GM19240 (cell line): ENCODE measurements around the gene TFDP3.

Experiments
- DNase-seq: peaks from one replicate; pipeline ENCODE4 v3.0.0; 2011; ENCODE audit warnings: low spot score; ENCODE audit not compliant: insufficient read length

Gene TFDP3, protein sequence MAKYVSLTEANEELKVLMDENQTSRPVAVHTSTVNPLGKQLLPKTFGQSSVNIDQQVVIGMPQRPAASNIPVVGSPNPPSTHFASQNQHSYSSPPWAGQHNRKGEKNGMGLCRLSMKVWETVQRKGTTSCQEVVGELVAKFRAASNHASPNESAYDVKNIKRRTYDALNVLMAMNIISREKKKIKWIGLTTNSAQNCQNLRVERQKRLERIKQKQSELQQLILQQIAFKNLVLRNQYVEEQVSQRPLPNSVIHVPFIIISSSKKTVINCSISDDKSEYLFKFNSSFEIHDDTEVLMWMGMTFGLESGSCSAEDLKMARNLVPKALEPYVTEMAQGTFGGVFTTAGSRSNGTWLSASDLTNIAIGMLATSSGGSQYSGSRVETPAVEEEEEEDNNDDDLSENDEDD

GRCh38 chrX:133218329-133218728 lies at the start of gene TFDP3:
Gene TFDP3, minus strand, starts transcription at chrX:133218354. Its CDS starts 95 bp downstream, at chrX:133218259.
- no peak for DNase-seq

GRCh38 chrX:133267621-133268020 lies 49.5 kb upstream of the TFDP3 start:
- DNase-seq: no peak

- no peak for DNase-seq
These were observed 47.2 kb upstream of the TFDP3 start for GRCh38 chrX:133265331-133265730.

GRCh38 chrX:133258481-133258880 lies 40.3 kb upstream of the TFDP3 start:
- DNase-seq: no peak

GRCh38 chrX:133254666-133255065 lies 36.5 kb upstream of the TFDP3 start:
- no peak for DNase-seq

DNA sequence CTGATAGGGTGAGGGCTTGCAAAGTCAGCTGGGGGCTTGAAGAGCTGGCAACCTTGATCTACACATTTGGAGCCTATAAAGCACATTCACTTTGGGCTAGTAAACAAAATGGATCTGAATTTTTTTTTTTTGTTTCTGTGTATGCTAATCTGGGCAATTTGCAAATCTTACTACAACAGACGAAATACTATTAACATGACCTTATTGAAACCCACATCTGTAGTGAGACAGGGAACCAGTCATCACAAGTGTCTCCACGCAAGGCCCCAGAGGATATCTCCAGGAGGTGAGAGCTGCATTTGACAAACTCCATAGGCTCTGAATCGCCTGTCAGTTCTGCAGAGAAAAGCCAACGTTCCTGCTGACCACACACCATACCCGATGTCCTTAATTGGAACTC lies 33.0 kb upstream of the TFDP3 start:
- DNase-seq: no peak

DNA sequence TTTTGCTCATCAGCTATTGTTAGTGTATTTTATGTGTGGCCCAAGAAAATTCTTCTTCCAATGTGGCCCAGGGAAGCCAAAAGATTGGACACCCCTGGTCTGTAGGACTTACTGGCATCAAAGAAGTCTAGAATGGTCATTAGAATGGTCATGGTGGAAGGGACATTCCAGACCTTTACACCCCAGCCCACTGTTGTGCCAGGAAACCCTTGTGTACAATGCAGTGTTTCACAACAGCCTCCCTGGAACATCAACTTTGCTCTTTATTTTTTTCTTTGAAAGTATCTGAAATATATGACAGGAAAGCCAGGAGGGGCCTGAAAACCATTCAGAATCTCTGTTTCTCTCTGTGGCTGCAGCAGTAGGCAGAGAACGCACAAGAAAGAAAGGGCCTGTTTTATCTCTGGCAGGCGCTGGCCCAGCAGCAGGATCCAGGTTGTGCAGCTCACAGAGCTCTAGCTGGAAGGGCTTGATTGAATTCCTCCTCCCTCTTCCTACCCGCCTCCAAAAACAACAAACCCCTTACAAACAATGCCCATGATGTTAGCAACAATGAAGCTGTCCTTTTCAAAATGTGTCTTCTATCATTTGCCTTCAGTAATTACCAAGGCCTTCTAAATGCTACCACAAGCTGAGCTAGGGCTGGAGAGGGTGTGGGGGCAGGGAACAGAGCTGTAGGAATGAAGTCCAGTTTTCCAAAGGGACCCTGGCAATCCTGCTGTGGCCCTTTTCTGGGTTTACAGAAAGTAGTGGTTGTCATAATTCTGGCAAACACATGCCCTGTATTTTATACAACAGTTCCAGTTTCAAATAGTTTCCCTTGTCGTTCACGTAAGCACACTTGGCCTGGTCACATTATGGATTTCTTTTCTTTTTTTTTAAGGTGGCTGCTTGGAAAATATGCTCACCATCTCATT lies 32.3 kb upstream of the TFDP3 start:
- DNase-seq: no peak

- DNase-seq: no peak
These were observed 31.3 kb upstream of the TFDP3 start for GRCh38 chrX:133249266-133250058.

GRCh38 chrX:133248177-133248576 lies 30.0 kb upstream of the TFDP3 start:
- DNase-seq: no peak

- no peak for DNase-seq
These were observed 28.8 kb upstream of the TFDP3 start for GRCh38 chrX:133246921-133247320.

- DNase-seq: no peak
These were observed 17.7 kb upstream of the TFDP3 start for GRCh38 chrX:133235830-133236229.

DNA sequence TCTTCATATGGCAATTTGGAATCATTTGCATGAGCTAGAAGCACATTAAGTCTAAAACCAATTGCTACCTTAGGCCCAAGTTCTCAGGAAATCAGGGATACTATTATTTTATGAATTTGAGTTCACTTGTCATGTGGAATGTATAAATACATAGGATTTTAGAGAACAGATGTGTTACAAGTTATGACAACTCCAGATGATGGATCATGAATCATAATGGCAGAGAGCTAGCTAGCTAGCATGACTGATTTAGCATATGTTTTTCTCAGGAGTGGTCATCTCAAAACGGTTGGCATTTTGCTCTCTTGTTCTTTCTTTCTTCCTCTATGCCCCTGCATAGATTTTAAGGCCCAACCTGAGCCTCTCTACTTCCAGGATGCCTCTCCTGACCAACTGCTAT lies 14.2 kb upstream of the TFDP3 start:
- DNase-seq: no peak

DNA sequence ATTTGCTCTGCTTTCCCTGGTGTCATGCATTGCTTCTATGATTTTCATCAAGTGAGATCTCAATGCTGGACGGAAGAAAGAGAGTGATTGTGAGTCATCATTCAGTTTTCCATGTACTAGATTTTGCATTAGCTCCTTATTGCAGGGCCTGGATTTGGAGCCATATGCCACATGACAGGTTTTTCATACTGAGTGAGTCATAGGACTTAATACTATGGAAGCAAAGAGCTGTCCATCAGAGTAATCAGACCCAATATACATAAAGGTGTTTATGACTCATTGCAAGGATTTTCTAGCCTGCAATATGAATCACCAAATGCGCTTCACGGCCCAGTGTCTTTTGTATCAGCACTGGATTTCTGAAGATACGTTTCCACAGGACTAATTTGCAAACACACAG lies 11.2 kb upstream of the TFDP3 start:
- DNase-seq: no peak

- DNase-seq: no peak
These were observed 2.4 kb downstream of the TFDP3 start for GRCh38 chrX:133215747-133216146.

DNA sequence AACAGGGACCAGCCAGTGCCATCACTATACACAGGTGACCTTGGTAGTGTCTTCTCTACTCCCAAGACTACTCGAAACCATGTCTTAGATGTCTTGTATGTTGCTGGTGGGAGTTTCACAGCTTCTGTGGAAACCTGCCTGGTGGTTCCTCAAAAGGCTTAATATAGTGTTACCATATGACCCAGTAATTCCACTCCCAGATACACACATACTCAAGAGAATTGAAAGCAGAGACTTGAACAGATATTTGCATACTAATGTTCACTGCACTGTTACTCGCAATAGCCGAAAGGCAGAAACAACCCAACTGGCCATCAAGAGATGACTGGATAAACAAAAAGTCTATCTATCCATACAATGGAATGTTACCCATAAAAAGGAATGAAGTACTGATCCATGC lies 3.1 kb downstream of the TFDP3 start:
- DNase-seq: no peak

GRCh38 chrX:133214301-133214700 lies 3.9 kb downstream of the TFDP3 start:
- no peak for DNase-seq

DNA sequence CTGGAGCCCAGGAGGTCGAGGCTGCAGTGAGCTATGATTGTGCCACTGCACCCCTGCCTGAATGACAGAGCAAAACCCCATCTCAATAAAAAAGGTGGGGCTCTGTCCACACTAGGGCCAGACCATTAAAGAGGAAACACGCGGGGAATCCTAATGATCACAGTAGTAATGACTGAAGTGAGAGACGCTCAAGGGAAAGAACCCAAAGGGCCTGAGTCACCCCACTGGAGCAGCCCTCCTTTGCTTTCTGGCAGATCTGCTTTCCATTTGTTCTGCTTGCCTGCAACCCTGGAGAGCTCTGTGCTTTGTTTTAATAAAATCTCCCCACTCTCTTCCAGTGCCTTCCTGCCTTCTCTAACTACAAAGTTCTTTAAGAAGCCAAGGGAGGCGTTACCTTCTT lies 5.0 kb downstream of the TFDP3 start:
- DNase-seq: no peak

DNA sequence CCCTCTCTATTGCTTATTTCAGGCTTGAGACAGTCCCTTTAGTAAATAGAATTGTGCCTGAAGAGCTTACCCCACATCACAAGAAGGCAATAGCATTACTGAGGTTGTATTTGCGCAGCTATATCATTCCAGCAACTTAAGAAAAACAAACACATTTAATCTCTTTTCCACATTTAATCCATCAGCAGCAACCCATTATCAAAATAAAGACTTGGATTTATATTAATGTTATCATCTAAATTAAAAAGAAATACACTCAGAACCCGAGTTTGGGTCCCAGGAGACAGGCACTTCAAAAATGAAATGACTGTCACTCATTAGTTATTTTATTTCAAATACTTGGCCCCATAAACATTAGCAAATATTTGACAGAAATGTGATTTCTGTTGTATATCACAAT lies 10.4 kb downstream of the TFDP3 start:
- DNase-seq: no peak

GRCh38 chrX:133191739-133192039 lies 26.5 kb downstream of the TFDP3 start:
- no peak for DNase-seq

DNA sequence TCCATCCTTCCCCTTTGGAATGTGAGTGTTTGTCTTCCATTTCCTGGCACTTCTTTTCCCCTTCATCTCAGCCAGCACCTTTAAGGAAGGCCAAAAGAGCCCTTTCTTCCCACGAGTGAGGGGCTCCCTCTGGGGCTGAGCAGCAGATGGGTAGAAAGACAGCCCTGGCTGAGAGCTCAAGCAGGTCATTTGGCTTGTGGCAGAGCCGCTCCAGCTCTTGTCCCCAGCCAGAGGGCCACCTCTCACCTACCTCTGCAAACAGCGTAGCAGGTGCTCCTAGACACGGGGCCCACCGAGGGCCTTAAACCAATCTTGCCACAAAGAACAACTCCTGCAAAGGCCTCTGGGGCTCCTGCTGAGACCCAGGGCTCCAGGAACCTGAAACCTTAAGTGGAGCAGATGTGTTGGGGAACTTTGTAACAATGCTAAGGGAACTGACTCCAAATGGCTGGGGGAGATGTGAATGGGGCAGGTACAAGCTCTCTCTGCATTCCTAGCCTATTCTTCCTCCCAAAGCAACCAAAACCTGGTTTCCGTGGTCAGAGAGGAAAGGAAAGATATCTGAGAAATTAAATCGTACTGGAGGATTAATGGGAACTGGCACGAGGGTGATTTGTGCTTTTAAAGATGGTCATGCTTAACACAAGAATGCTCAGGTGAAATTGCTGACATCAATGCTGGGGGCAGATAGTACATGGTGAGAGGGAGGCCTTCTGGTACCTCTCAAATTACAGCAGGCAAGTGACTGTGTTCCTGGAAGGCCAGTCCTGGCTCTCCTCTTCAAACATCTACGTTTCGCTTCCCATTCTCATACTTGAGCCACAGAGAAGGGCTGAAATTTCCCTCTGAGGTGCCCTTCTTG lies 27.0 kb downstream of the TFDP3 start:
- DNase-seq: no peak

DNA sequence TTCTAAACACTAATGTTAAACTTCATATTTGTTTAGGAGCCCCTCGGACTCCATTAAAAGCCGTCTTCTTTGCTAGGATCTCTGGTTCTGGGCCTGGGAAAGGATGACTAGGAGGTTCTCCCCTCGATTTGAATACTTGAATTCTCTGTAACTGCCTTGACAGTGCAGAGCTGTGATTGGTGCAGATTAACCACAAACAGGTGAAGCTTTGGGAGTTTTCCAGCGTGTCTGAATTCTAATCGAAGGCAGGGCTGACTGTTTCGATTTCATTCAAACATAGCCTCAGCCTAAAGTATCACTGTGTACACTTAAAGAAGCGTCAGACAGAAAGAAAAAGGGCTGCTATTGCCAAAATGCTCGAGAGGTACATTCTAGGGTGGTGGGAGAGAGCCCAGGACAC lies 29.0 kb downstream of the TFDP3 start:
- no peak for DNase-seq
